Lower leg skin (tissue), 4 donors: ENCODE results near the gene FLT1. TPM values are rescaled to one million over a fixed set of nuclear protein-coding genes. Genes with fewer than 3 reads are reported as not detected.

Experiments used
- DNase-seq, 2 donors: peaks; one replicate each; pipeline ENCODE4 v3.0.0-alpha.2; 2019; ENCODE audit warnings: low spot score in 2 of 2
- H3K4me3 ChIP-seq: fragments of 200-600 bp; sonication (generic); 2 replicates; pipeline ENCODE4 v1.5.1; 2017; ENCODE audit warnings: mild to moderate bottlenecking, low read depth; ENCODE audit not compliant: poor library complexity, severe bottlenecking
- CTCF ChIP-seq, 3 donors: fragments of 450-650 bp; IDR thresholded peaks; one replicate each; pipeline ENCODE4 v1.5.1; 2016; ENCODE audit warnings: antibody characterized with exemption in 3 of 3, mild to moderate bottlenecking in 3 of 3, moderate library complexity in 2 of 3
- POLR2A ChIP-seq, 2 donors: fragments of 450-650 bp; IDR thresholded peaks; one replicate each; pipeline ENCODE4 v1.6.1; 2016 to 2017; ENCODE audit warnings: antibody characterized with exemption in 2 of 2, mild to moderate bottlenecking in 1 of 2, moderate library complexity in 1 of 2
- WGBS, 2 donors: methylation state at CpG; one replicate each; pipeline ENCODE4 v1.1.5; 2018; 5-methylcytosine and 5-hydroxymethylcytosine counted together
- intact Hi-C: fragments of 100-400 bp; cut with DNase I; formaldehyde crosslinking; loops from one replicate; pipeline ENCODE4 v1.15.0; 2023; ENCODE audit warnings: low total_unique reads
- total RNA-seq, 4 donors: library from RNA; depleted of rRNA; stranded (reverse); fragments of >200 nt; gene quantifications; one replicate each; pipeline ENCODE4 v1.1.0, GENCODE V29; 2016

The FLT1 gene
- total RNA-seq, 4 donors from 2014 or later, result 5.3 to 16.3 (median 9.7) TPM

GRCh38 chr13:28483313-28483931 is 11.5 kb downstream of the FLT1 start:
- intact Hi-C loops, result no loop called here
- 56 to 61% methylated on average over 7 of the region's 7 CpGs for WGBS, 2 donors
- H3K4me3 ChIP-seq, result no peak overlapping the region
- no peak for TF ChIP-seq CTCF (IDR thresholded peaks at IDR 0.05)
- TF ChIP-seq POLR2A (IDR thresholded peaks at IDR 0.05), result no peak
- DNase-seq, result no peak

DNA sequence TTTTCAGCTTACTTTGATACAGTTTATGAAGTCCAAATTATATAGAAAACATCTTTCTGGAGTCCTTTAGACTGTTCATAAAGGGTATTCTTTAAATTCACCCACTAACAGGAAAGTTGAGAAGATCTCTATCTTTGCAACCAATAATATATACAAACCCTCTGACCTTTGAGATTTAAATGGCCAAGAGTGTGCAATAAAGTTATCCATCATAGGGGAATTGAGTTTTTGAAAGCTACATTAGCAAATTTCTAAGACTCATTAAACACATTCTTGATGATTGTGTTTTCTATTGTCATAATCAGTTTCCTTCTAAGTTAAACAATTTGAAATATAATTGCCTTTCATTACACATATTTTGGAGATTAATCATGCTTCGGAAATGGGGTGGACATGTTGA is 15.9 kb downstream of the FLT1 start:
- no peak for DNase-seq
- 81 to 83% methylated on average over 1 of the region's 1 CpG for WGBS, 2 donors
- intact Hi-C loops, result no loop called here
- no peak for TF ChIP-seq POLR2A (IDR thresholded peaks at IDR 0.05)
- TF ChIP-seq CTCF (IDR thresholded peaks at IDR 0.05), result no peak
- H3K4me3 ChIP-seq, result no peak overlapping the region

GRCh38 chr13:28478127-28478526 is 16.8 kb downstream of the FLT1 start:
- intact Hi-C loops, result no loop called here
- DNase-seq, result no peak
- TF ChIP-seq CTCF (IDR thresholded peaks at IDR 0.05), result no peak
- no peak for TF ChIP-seq POLR2A (IDR thresholded peaks at IDR 0.05)
- 49 to 50% methylated on average over 3 of the region's 3 CpGs for WGBS, 2 donors
- no peak overlapping the region for H3K4me3 ChIP-seq

GRCh38 chr13:28477709-28477973 is 17.3 kb downstream of the FLT1 start:
- no peak for TF ChIP-seq CTCF (IDR thresholded peaks at IDR 0.05)
- no peak for TF ChIP-seq POLR2A (IDR thresholded peaks at IDR 0.05)
- no peak overlapping the region for H3K4me3 ChIP-seq
- DNase-seq, result no peak
- 73 to 77% methylated on average over 3 of the region's 3 CpGs for WGBS, 2 donors
- intact Hi-C loops, result no loop called here

GRCh38 chr13:28476919-28477708 is 17.8 kb downstream of the FLT1 start:
- no peak for DNase-seq
- 68 to 72% methylated on average over 11 of the region's 11 CpGs for WGBS, 2 donors
- H3K4me3 ChIP-seq, result no peak overlapping the region
- intact Hi-C loops, result no loop called here
- no peak for TF ChIP-seq POLR2A (IDR thresholded peaks at IDR 0.05)

- DNase-seq, result no peak
- intact Hi-C loops, result no loop called here
- TF ChIP-seq POLR2A (IDR thresholded peaks at IDR 0.05) (no peak), CTCF (IDR thresholded peaks at IDR 0.05) (no peak)
- H3K4me3 ChIP-seq, result no peak overlapping the region
- WGBS, 2 donors, result 50 to 58% methylated on average over 7 of the region's 7 CpGs
These were observed 18.8 kb downstream of the FLT1 start for GRCh38 chr13:28475916-28476725.
